ENCODE measurements around the gene COLQ. TPM values are rescaled to one million over a fixed set of nuclear protein-coding genes. Genes with fewer than 3 reads are reported as not detected.

Gene COLQ
- total RNA-seq, 1 donor from 2014 or later, result 1.5 TPM

DNA sequence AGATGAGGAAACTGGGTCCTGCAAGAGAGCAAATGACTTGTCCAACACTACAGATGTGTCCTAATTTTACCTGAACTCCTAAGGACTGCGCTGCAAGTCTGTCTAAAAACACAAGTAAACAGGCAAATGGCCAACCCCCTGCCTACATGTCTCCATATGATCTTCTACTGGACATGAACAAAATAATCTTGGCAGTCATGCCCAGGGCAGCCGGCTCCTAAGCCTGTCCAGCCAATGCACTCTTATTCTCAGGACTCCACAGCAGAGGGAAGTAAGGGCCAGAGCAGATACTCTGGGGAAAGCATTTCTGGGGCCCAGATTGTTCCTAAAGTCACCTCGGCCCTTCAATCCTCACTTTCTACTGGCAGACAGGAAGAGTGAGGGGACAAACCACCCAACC lies 10.3 kb downstream of the COLQ start:
- no peak for TF ChIP-seq EZH2 (IDR thresholded peaks at IDR 0.05)
- TF ChIP-seq, protein P1, sequence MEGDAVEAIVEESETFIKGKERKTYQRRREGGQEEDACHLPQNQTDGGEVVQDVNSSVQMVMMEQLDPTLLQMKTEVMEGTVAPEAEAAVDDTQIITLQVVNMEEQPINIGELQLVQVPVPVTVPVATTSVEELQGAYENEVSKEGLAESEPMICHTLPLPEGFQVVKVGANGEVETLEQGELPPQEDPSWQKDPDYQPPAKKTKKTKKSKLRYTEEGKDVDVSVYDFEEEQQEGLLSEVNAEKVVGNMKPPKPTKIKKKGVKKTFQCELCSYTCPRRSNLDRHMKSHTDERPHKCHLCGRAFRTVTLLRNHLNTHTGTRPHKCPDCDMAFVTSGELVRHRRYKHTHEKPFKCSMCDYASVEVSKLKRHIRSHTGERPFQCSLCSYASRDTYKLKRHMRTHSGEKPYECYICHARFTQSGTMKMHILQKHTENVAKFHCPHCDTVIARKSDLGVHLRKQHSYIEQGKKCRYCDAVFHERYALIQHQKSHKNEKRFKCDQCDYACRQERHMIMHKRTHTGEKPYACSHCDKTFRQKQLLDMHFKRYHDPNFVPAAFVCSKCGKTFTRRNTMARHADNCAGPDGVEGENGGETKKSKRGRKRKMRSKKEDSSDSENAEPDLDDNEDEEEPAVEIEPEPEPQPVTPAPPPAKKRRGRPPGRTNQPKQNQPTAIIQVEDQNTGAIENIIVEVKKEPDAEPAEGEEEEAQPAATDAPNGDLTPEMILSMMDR (IDR thresholded peaks at IDR 0.05), result no peak
- no peak for TF ChIP-seq EZH2phosphoT487 (IDR thresholded peaks at IDR 0.05)
- no peaks in the 10 kb centered on the region for H3K36me3 ChIP-seq
- H3K4me3 ChIP-seq, result no peak overlapping the region
- Mint-ChIP-seq H3K36me3 (no peaks in the 10 kb centered on the region), H3K27ac (no peak overlapping the region), H3K9me3 (no peaks in the 10 kb centered on the region), H3K4me1 (peaks cover 12% of the 10 kb centered on the region), H3K4me3 (no peak overlapping the region), H3K27me3 (ENCODE audit: insufficient read depth, low read depth) (peaks cover 2% of the 10 kb centered on the region)
- H2AFZ ChIP-seq (replicated peaks), result no peak overlapping the region
- H3K27me3 ChIP-seq, result no peaks in the 10 kb centered on the region
- no peaks in the 10 kb centered on the region for H3F3A ChIP-seq (ENCODE audit: low read depth)
- no peak for DNase-seq (ENCODE audit: low spot score)
- no peaks in the 10 kb centered on the region for H3K79me2 ChIP-seq (ENCODE audit: low read depth)
- H3K4me2 ChIP-seq, result no peak overlapping the region
- H4K20me1 ChIP-seq (ENCODE audit: low read depth), result no peaks in the 10 kb centered on the region
- H3K4me1 ChIP-seq, result no peaks in the 10 kb centered on the region
- H3K9me3 ChIP-seq (ENCODE audit: low read depth), result no peaks in the 10 kb centered on the region
- no peak overlapping the region for H3K9ac ChIP-seq
- no peak overlapping the region for H3K27ac ChIP-seq

DNA sequence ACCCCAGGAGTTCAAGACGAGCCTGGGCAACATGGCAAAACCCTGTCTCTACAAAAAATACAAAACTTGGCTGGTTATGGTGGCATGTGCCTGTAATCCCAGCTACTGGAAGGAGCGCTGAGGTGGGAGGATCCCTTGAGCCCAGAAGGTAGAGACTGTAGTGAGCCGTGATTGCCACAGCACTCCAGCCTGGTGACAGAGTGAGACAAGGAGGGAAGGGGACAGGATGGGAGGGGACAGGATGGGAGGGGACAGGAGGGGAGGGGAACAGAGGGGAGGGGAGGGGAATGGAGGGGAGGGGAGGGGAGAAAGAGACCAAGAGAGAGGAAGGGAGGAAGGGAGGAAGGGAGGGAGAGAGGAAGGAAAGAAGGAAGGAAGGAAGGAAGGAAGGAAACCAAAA lies 11.0 kb downstream of the COLQ start:
- Mint-ChIP-seq H3K9me3 (no peaks in the 10 kb centered on the region), H3K27me3 (ENCODE audit: insufficient read depth, low read depth) (peaks cover 2% of the 10 kb centered on the region), H3K36me3 (no peaks in the 10 kb centered on the region), H3K4me1 (peaks cover 12% of the 10 kb centered on the region), H3K4me3 (no peak overlapping the region), H3K27ac (no peak overlapping the region)
- no peak overlapping the region for H3K4me2 ChIP-seq
- no peak overlapping the region for H2AFZ ChIP-seq (replicated peaks)
- no peaks in the 10 kb centered on the region for H3K9me3 ChIP-seq (ENCODE audit: low read depth)
- TF ChIP-seq, protein P1 (IDR thresholded peaks at IDR 0.05), result no peak
- TF ChIP-seq EZH2 (IDR thresholded peaks at IDR 0.05), result no peak
- no peak for TF ChIP-seq EZH2phosphoT487 (IDR thresholded peaks at IDR 0.05)
- H4K20me1 ChIP-seq (ENCODE audit: low read depth), result no peaks in the 10 kb centered on the region
- no peaks in the 10 kb centered on the region for H3K36me3 ChIP-seq
- H3K79me2 ChIP-seq (ENCODE audit: low read depth), result no peaks in the 10 kb centered on the region
- no peaks in the 10 kb centered on the region for H3K27me3 ChIP-seq
- no peak overlapping the region for H3K27ac ChIP-seq
- H3K9ac ChIP-seq, result no peak overlapping the region
- H3F3A ChIP-seq (ENCODE audit: low read depth), result no peaks in the 10 kb centered on the region
- H3K4me1 ChIP-seq, result no peaks in the 10 kb centered on the region
- H3K4me3 ChIP-seq, result no peak overlapping the region
- no peak for DNase-seq (ENCODE audit: low spot score)

DNA sequence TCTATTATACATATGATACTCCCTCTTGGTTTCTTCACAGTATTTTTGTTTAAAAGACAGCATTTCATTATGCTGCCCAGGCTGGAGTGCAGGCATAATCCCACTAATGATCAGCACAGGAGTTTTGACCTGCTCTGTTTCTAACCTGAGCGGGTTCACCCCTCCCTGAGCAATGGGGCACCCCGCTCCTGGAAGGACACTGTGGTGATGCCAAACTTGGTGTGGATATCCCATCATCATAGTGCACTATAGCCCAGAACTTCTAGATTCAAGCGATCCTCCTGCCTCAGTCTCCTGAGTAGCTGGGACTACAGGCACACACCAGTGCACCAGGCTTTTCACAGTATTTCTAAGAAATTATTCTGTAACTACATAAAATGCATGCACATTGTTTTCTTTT lies 14.9 kb downstream of the COLQ start:
- H3F3A ChIP-seq (ENCODE audit: low read depth), result no peaks in the 10 kb centered on the region
- H3K4me3 Mint-ChIP-seq, result no peak overlapping the region
- no peaks in the 10 kb centered on the region for H3K4me1 ChIP-seq
- no peak overlapping the region for H3K27ac ChIP-seq
- no peak overlapping the region for H3K27ac Mint-ChIP-seq
- no peaks in the 10 kb centered on the region for H3K4me1 Mint-ChIP-seq
- no peaks in the 10 kb centered on the region for H3K27me3 ChIP-seq
- H2AFZ ChIP-seq (replicated peaks), result no peak overlapping the region
- no peaks in the 10 kb centered on the region for H3K36me3 ChIP-seq
- no peaks in the 10 kb centered on the region for H4K20me1 ChIP-seq (ENCODE audit: low read depth)
- H3K9me3 Mint-ChIP-seq, result no peaks in the 10 kb centered on the region
- DNase-seq (ENCODE audit: low spot score), result no peak
- TF ChIP-seq EZH2phosphoT487 (IDR thresholded peaks at IDR 0.05), result no peak
- no peak for TF ChIP-seq EZH2 (IDR thresholded peaks at IDR 0.05)
- TF ChIP-seq, protein P1 (IDR thresholded peaks at IDR 0.05), result no peak
- H3K79me2 ChIP-seq (ENCODE audit: low read depth), result no peaks in the 10 kb centered on the region
- no peak overlapping the region for H3K4me2 ChIP-seq
- H3K4me3 ChIP-seq, result no peak overlapping the region
- no peak overlapping the region for H3K9ac ChIP-seq
- no peaks in the 10 kb centered on the region for H3K36me3 Mint-ChIP-seq
- peaks cover 2% of the 10 kb centered on the region for H3K27me3 Mint-ChIP-seq (ENCODE audit: insufficient read depth, low read depth)
- H3K9me3 ChIP-seq (ENCODE audit: low read depth), result no peaks in the 10 kb centered on the region

All from neural progenitor cell (in vitro differentiated cells).